HCT116 (cell line): ENCODE measurements around the gene FAM168B. TPM values are rescaled to one million over a fixed set of nuclear protein-coding genes. Genes with fewer than 3 reads are reported as not detected.

ENCODE experiments used
- ATAC-seq: fragments of 200-7000 bp; cut with Tn5 transposase; 2 replicates; pipeline ENCODE4 v1.9.1; 2020; ENCODE audit warnings: mild to moderate bottlenecking, moderate library complexity
- BruUV-seq: library from RNA; stranded (reverse); fragments of 400-500 nt; replicated peaks from 2 replicates; lab custom pipeline; 2021; lab: Mats Ljungman, UMichigan
- CTCF ChIA-PET: fragments of 300-600 bp; sonication (Branson Sonifier 250); formaldehyde crosslinking; loops from one replicate; lab custom pipeline; 2021; ENCODE audit warnings: antibody characterized with exemption; lab: Charles Lee
- POLR2A ChIA-PET: fragments of 300-600, 350-600 bp; sonication (Branson Sonifier 250); formaldehyde crosslinking; loops from one replicate; lab custom pipeline; 2021; ENCODE audit warnings: antibody characterized with exemption; lab: Charles Lee
- RAD21 ChIA-PET, 2 experiments: fragments of 300-600 bp; sonication (Branson Sonifier 250); formaldehyde crosslinking; loops; one replicate each; lab custom pipeline; 2023; ENCODE audit warnings: low total read pairs in 2 of 2; ENCODE audit not compliant: uncharacterized antibody in 2 of 2, unreplicated experiment in 2 of 2, low non-redundant PET in 1 of 2; lab: Charles Lee
- DNase-seq: peaks from one replicate; pipeline ENCODE4 v3.0.0-alpha.2; 2010; ENCODE audit warnings: low read depth, low spot score
- H2AFZ ChIP-seq: fragments of 200-600 bp; shearing (Covaris generic), sonication (generic); 2 replicates; pipeline ENCODE4 v1.6.1; 2017; ENCODE audit warnings: low read depth, mixed run types, mixed read lengths, antibody characterized with exemption, low read length; ENCODE audit not compliant: poor library complexity, severe bottlenecking
- H3K27ac ChIP-seq: 2 replicates; pipeline ENCODE4 v1.5.1; 2012; ENCODE audit warnings: low read depth, low read length
- H3K27me3 ChIP-seq: fragments of 200-600 bp; sonication (generic); 2 replicates; pipeline ENCODE4 v1.6.1; 2016; ENCODE audit warnings: mixed run types, low read length, mixed read lengths; ENCODE audit not compliant: insufficient read depth
- H3K36me3 ChIP-seq, 2 experiments: fragments of 200-500 bp in 1 of 2; fragments of 200-600 bp in 1 of 2; sonication (Bioruptor generic) in 1 of 2; sonication (generic) in 1 of 2; 2 replicates each; pipeline versions ENCODE4 v1.5.1 to v1.6.1; 2014 to 2016; ENCODE audit warnings: low read length in 2 of 2, inconsistent platforms in 1 of 2, mixed read lengths in 1 of 2, mixed run types in 1 of 2; ENCODE audit not compliant: insufficient read depth in 2 of 2, control insufficient read depth in 1 of 2
- H3K4me1 ChIP-seq, 2 experiments: fragments of 200-600 bp in 1 of 2; sonication (generic) in 1 of 2; 2 replicates each; pipeline versions ENCODE4 v1.5.1 to v1.6.1; 2012 to 2017; ENCODE audit warnings: low read length in 2 of 2, inconsistent platforms in 1 of 2, mild to moderate bottlenecking in 1 of 2, mixed read lengths in 1 of 2, mixed run types in 1 of 2, moderate library complexity in 1 of 2; ENCODE audit not compliant: insufficient read depth in 2 of 2, control insufficient read depth in 1 of 2
- H3K4me2 ChIP-seq: fragments of 200-600 bp; sonication (generic); 2 replicates; pipeline ENCODE4 v1.6.1; 2017; ENCODE audit warnings: mixed run types, low read length, mixed read lengths
- H3K4me3 ChIP-seq, 2 experiments: fragments of 200-600 bp in 1 of 2; sonication (generic) in 1 of 2; replicated peaks in 1 of 2; 2 replicates each; pipeline ENCODE4 v1.5.1; 2011 to 2016; ENCODE audit warnings: low read length in 2 of 2, control low read depth in 1 of 2, low read depth in 1 of 2, mild to moderate bottlenecking in 1 of 2, mixed read lengths in 1 of 2, mixed run types in 1 of 2
- H3K79me2 ChIP-seq: fragments of 200-600 bp; sonication (generic); 2 replicates; pipeline ENCODE4 v1.6.1; 2017; ENCODE audit warnings: mild to moderate bottlenecking, mixed run types, low read length, moderate library complexity, mixed read lengths; ENCODE audit not compliant: insufficient read depth
- H3K9ac ChIP-seq: fragments of 200-600 bp; sonication (generic); 2 replicates; pipeline ENCODE4 v1.6.1; 2016; ENCODE audit warnings: low read length, mixed read lengths
- H3K9me2 ChIP-seq: fragments of 200-600 bp; sonication (generic), shearing (Covaris generic); 2 replicates; pipeline ENCODE4 v1.6.1; 2017; ENCODE audit warnings: mixed run types, mild to moderate bottlenecking, moderate library complexity; ENCODE audit not compliant: insufficient read depth
- H3K9me3 ChIP-seq, 2 experiments: fragments of 200-500 bp in 1 of 2; fragments of 200-600 bp in 1 of 2; sonication (Bioruptor generic) in 1 of 2; sonication (generic) in 1 of 2; 2 replicates each; pipeline ENCODE4 v1.6.1; 2014 to 2017; ENCODE audit warnings: low read length in 2 of 2, mixed read lengths in 2 of 2, inconsistent platforms in 1 of 2, low read depth in 1 of 2, mild to moderate bottlenecking in 1 of 2, mixed run types in 1 of 2, moderate library complexity in 1 of 2; ENCODE audit not compliant: control insufficient read depth in 1 of 2, insufficient read depth in 1 of 2
- H4K20me1 ChIP-seq: fragments of 200-600 bp; sonication (generic), shearing (Covaris generic); 2 replicates; pipeline ENCODE4 v1.6.1; 2017; ENCODE audit warnings: mixed run types, mild to moderate bottlenecking, moderate library complexity; ENCODE audit not compliant: insufficient read depth
- CBX3 ChIP-seq: IDR thresholded peaks from 2 replicates; pipeline ENCODE4 v1.6.1; 2012; ENCODE audit warnings: low read depth
- EGR1 ChIP-seq: IDR thresholded peaks from 2 replicates; pipeline ENCODE4 v1.6.1; 2012; ENCODE audit warnings: low read depth
- ELF1 ChIP-seq: IDR thresholded peaks from 2 replicates; pipeline ENCODE4 v1.6.1; 2012; ENCODE audit warnings: low read depth, borderline replicate concordance
- EZH2 ChIP-seq: fragments of 200-600 bp; sonication (generic); IDR thresholded peaks from 2 replicates; pipeline ENCODE4 v1.6.1; 2017; ENCODE audit warnings: antibody characterized with exemption, mixed run types
- EZH2phosphoT487 ChIP-seq: fragments of 200-600 bp; IDR thresholded peaks from 2 replicates; pipeline ENCODE4 v1.6.1; 2018; ENCODE audit warnings: antibody characterized with exemption, borderline replicate concordance
- MAX ChIP-seq: IDR thresholded peaks from 2 replicates; pipeline ENCODE4 v1.6.1; 2012
- POLR2A ChIP-seq: IDR thresholded peaks from 2 replicates; pipeline ENCODE4 v1.7.0; 2011; ENCODE audit warnings: borderline replicate concordance; ENCODE audit not compliant: insufficient read depth, insufficient read length; ENCODE audit errors: extremely low read depth
- POLR2AphosphoS5 ChIP-seq: IDR thresholded peaks from 2 replicates; pipeline ENCODE4 v1.6.1; 2011; ENCODE audit warnings: mild to moderate bottlenecking, low read depth, low read length, moderate library complexity
- SRF ChIP-seq: IDR thresholded peaks from 2 replicates; pipeline ENCODE4 v1.6.1; 2012; ENCODE audit warnings: low read depth
- TCF7L2 ChIP-seq: IDR thresholded peaks from 2 replicates; pipeline ENCODE4 v1.7.0; 2011; ENCODE audit warnings: borderline replicate concordance, inconsistent platforms; ENCODE audit not compliant: insufficient read depth, insufficient read length; ENCODE audit errors: extremely low read depth
- ZBTB33 ChIP-seq: IDR thresholded peaks from 2 replicates; pipeline ENCODE4 v1.6.1; 2011; ENCODE audit warnings: mild to moderate bottlenecking, low read length, moderate library complexity; ENCODE audit not compliant: insufficient replicate concordance; ENCODE audit errors: extremely low read depth
- ZFX ChIP-seq: fragments of 450-650 bp; IDR thresholded peaks from 2 replicates; pipeline ENCODE4 v1.6.1; 2017
- ZNF274 ChIP-seq: fragments of 200-500 bp; sonication (Bioruptor generic); IDR thresholded peaks from 2 replicates; pipeline ENCODE4 v1.6.1; 2014; ENCODE audit warnings: mild to moderate bottlenecking, low read depth, low read length, inconsistent platforms
- intact Hi-C: fragments of 100-400 bp; cut with micrococcal nuclease; formaldehyde crosslinking; loops from 2 replicates; pipeline ENCODE4 v1.10.0; 2022
- total RNA-seq: library from RNA; stranded (reverse); gene quantifications from one replicate; pipeline ENCODE4 v1.2.1, GENCODE V29; 2021; ENCODE audit not compliant: unreplicated experiment
- TF ChIP-seq, protein P1 (sequence below): IDR thresholded peaks from 2 replicates; pipeline ENCODE4 v1.6.1; 2012; ENCODE audit warnings: low read depth
- TF ChIP-seq, protein P2 (sequence below): IDR thresholded peaks from 2 replicates; pipeline ENCODE4 v1.6.1; 2012
- TF ChIP-seq, protein P3 (sequence below), 3 experiments: fragments of 200-600 bp in 1 of 3; sonication (generic) in 1 of 3; IDR thresholded peaks in 2 of 3; conservative IDR thresholded peaks in 1 of 3; 2 replicates each; pipeline ENCODE4 v1.5.1; 2012 to 2017; ENCODE audit warnings: low read depth in 2 of 3, low read length in 2 of 3, antibody characterized with exemption in 1 of 3, borderline replicate concordance in 1 of 3, control low read depth in 1 of 3, mild to moderate bottlenecking in 1 of 3, mixed read lengths in 1 of 3, mixed run types in 1 of 3, moderate library complexity in 1 of 3; ENCODE audit not compliant: insufficient read depth in 1 of 3

FAM168B gene
- total RNA-seq, 1 experiment from 2014 or later: 94.5 TPM

- peaks cover 4% of the 10 kb centered on the region; the same call in 1 of the 2 replicates for H4K20me1 ChIP-seq
- DNase-seq: no peak
- RAD21 ChIA-PET: no interaction called here
- no peak overlapping the region for H2AFZ ChIP-seq
- H3K4me1 ChIP-seq: no peaks in the 10 kb centered on the region
- no peaks in the 10 kb centered on the region for H3K27me3 ChIP-seq
- TF ChIP-seq, protein P1, sequence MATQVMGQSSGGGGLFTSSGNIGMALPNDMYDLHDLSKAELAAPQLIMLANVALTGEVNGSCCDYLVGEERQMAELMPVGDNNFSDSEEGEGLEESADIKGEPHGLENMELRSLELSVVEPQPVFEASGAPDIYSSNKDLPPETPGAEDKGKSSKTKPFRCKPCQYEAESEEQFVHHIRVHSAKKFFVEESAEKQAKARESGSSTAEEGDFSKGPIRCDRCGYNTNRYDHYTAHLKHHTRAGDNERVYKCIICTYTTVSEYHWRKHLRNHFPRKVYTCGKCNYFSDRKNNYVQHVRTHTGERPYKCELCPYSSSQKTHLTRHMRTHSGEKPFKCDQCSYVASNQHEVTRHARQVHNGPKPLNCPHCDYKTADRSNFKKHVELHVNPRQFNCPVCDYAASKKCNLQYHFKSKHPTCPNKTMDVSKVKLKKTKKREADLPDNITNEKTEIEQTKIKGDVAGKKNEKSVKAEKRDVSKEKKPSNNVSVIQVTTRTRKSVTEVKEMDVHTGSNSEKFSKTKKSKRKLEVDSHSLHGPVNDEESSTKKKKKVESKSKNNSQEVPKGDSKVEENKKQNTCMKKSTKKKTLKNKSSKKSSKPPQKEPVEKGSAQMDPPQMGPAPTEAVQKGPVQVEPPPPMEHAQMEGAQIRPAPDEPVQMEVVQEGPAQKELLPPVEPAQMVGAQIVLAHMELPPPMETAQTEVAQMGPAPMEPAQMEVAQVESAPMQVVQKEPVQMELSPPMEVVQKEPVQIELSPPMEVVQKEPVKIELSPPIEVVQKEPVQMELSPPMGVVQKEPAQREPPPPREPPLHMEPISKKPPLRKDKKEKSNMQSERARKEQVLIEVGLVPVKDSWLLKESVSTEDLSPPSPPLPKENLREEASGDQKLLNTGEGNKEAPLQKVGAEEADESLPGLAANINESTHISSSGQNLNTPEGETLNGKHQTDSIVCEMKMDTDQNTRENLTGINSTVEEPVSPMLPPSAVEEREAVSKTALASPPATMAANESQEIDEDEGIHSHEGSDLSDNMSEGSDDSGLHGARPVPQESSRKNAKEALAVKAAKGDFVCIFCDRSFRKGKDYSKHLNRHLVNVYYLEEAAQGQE: no peak
- no peak for TF ChIP-seq POLR2A
- TF ChIP-seq ZFX: no peak
- TF ChIP-seq CBX3: no peak
- TF ChIP-seq TCF7L2: no peak
- no peak for TF ChIP-seq ZBTB33
- no peak for TF ChIP-seq ELF1
- TF ChIP-seq POLR2AphosphoS5: no peak
- no peak for TF ChIP-seq SRF
- no peak for TF ChIP-seq ZNF274
- TF ChIP-seq, protein P2, sequence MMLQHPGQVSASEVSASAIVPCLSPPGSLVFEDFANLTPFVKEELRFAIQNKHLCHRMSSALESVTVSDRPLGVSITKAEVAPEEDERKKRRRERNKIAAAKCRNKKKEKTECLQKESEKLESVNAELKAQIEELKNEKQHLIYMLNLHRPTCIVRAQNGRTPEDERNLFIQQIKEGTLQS: no peak
- no peak for TF ChIP-seq EGR1
- TF ChIP-seq, protein P3, sequence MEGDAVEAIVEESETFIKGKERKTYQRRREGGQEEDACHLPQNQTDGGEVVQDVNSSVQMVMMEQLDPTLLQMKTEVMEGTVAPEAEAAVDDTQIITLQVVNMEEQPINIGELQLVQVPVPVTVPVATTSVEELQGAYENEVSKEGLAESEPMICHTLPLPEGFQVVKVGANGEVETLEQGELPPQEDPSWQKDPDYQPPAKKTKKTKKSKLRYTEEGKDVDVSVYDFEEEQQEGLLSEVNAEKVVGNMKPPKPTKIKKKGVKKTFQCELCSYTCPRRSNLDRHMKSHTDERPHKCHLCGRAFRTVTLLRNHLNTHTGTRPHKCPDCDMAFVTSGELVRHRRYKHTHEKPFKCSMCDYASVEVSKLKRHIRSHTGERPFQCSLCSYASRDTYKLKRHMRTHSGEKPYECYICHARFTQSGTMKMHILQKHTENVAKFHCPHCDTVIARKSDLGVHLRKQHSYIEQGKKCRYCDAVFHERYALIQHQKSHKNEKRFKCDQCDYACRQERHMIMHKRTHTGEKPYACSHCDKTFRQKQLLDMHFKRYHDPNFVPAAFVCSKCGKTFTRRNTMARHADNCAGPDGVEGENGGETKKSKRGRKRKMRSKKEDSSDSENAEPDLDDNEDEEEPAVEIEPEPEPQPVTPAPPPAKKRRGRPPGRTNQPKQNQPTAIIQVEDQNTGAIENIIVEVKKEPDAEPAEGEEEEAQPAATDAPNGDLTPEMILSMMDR (IDR thresholded peaks at IDR 0.05 in 2 of 3, conservative IDR thresholded peaks at IDR 0.05 in 1 of 3; ENCODE audit: borderline replicate concordance in 1 of 3, insufficient read depth in 1 of 3, low read depth in 2 of 3, low read length in 2 of 3): no peak
- no peak for TF ChIP-seq EZH2
- no peak for TF ChIP-seq MAX
- no peak for TF ChIP-seq EZH2phosphoT487
- H3K9me2 ChIP-seq: no peaks in the 10 kb centered on the region
- no TSS peak for BruUV-seq
- no peak overlapping the region for H3K4me2 ChIP-seq
- no peak overlapping the region for H3K9ac ChIP-seq
- ATAC-seq: no peak
- intact Hi-C loops: no loop called here
- POLR2A ChIA-PET: no interaction called here
- H3K79me2 ChIP-seq: peaks cover 100% of the 10 kb centered on the region
- no peaks in the 10 kb centered on the region for H3K9me3 ChIP-seq
- H3K36me3 ChIP-seq: peaks cover 0 to 10% of the 10 kb centered on the region in 2 experiments; a peak in 1 of 4 replicates
- CTCF ChIA-PET: no interaction called here
- H3K27ac ChIP-seq: no peak overlapping the region
- no peak overlapping the region for H3K4me3 ChIP-seq
Observed at GRCh38 chr2:131113566-131114227, 20.4 kb upstream of the FAM168B start.
